Ovary (tissue), 3 donors: ENCODE results near the gene LPIN2.

Experiments used
- EP300 ChIP-seq: sonication (generic); formaldehyde crosslinking; IDR thresholded peaks from one replicate; pipeline ENCODE4 v1.6.1; 2017; ENCODE audit warnings: antibody characterized with exemption
- POLR2A ChIP-seq: fragments of 450-650 bp; IDR thresholded peaks from one replicate; pipeline ENCODE4 v1.6.1; 2017; ENCODE audit warnings: antibody characterized with exemption, mild to moderate bottlenecking, moderate library complexity
- TF ChIP-seq, protein P1 (sequence below), 3 donors: fragments of 450-650 bp in 2 of 3; fragments of 200-600 bp in 1 of 3; IDR thresholded peaks; one replicate each; pipeline versions ENCODE4 v1.5.1 to v1.8.0; 2016 to 2022; ENCODE audit warnings: antibody characterized with exemption in 3 of 3, mild to moderate bottlenecking in 1 of 3
- donor health status: DM: no; HTN: no; CAD: no.

GRCh38 chr18:3060667-3061580 is 48.0 kb upstream of the LPIN2 start:
- TF ChIP-seq POLR2A (no peak), EP300 (no peak)
- TF ChIP-seq, protein P1, sequence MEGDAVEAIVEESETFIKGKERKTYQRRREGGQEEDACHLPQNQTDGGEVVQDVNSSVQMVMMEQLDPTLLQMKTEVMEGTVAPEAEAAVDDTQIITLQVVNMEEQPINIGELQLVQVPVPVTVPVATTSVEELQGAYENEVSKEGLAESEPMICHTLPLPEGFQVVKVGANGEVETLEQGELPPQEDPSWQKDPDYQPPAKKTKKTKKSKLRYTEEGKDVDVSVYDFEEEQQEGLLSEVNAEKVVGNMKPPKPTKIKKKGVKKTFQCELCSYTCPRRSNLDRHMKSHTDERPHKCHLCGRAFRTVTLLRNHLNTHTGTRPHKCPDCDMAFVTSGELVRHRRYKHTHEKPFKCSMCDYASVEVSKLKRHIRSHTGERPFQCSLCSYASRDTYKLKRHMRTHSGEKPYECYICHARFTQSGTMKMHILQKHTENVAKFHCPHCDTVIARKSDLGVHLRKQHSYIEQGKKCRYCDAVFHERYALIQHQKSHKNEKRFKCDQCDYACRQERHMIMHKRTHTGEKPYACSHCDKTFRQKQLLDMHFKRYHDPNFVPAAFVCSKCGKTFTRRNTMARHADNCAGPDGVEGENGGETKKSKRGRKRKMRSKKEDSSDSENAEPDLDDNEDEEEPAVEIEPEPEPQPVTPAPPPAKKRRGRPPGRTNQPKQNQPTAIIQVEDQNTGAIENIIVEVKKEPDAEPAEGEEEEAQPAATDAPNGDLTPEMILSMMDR (IDR thresholded peaks at IDR 0.05), result no peak
